ENCODE results near the gene GALNT9.

The GALNT9 gene

GRCh38 chr12:132342251-132343227 lies 13.2 kb upstream of the GALNT9 start:
- TF ChIP-seq CTCF (IDR thresholded peaks at IDR 0.05; ENCODE audit: low read depth, low read length): peak; percentile 16

GRCh38 chr12:132341318-132342050 lies 12.1 kb upstream of the GALNT9 start:
- TF ChIP-seq CTCF (IDR thresholded peaks at IDR 0.05; ENCODE audit: low read depth, low read length): no peak
- DNase-seq (ENCODE audit: low read depth, low spot score): no peak
- no peak overlapping the region for H3K4me3 ChIP-seq (ENCODE audit: low read depth, low read length)
- in situ Hi-C loops (cut with HindIII; ENCODE audit: low sequenced_read_pairs): no loop called here

More at GRCh38 chr12:132342251-132343227, 13.2 kb upstream of the GALNT9 start:
- in situ Hi-C loops (cut with HindIII; ENCODE audit: low sequenced_read_pairs): no loop called here
- H3K4me3 ChIP-seq (ENCODE audit: low read depth, low read length): no peak overlapping the region
- DNase-seq (ENCODE audit: low read depth, low spot score): no peak

GRCh38 chr12:132340266-132341035 lies 11.1 kb upstream of the GALNT9 start:
- no peak overlapping the region for H3K4me3 ChIP-seq (ENCODE audit: low read depth, low read length)
- in situ Hi-C loops (cut with HindIII; ENCODE audit: low sequenced_read_pairs): no loop called here
- DNase-seq (ENCODE audit: low read depth, low spot score): no peak
- no peak for TF ChIP-seq CTCF (IDR thresholded peaks at IDR 0.05; ENCODE audit: low read depth, low read length)

GRCh38 chr12:132339856-132340255 lies 10.5 kb upstream of the GALNT9 start:
- DNase-seq (ENCODE audit: low read depth, low spot score): no peak
- H3K4me3 ChIP-seq (ENCODE audit: low read depth, low read length): no peak overlapping the region
- in situ Hi-C loops (cut with HindIII; ENCODE audit: low sequenced_read_pairs): no loop called here
- no peak for TF ChIP-seq CTCF (IDR thresholded peaks at IDR 0.05; ENCODE audit: low read depth, low read length)

- no peak overlapping the region for H3K4me3 ChIP-seq (ENCODE audit: low read depth, low read length)
- no peak for DNase-seq (ENCODE audit: low read depth, low spot score)
- in situ Hi-C loops (cut with HindIII; ENCODE audit: low sequenced_read_pairs): no loop called here
- no peak for TF ChIP-seq CTCF (IDR thresholded peaks at IDR 0.05; ENCODE audit: low read depth, low read length)
Observed at GRCh38 chr12:132338781-132339180, 9.4 kb upstream of the GALNT9 start.

- in situ Hi-C loops (cut with HindIII; ENCODE audit: low sequenced_read_pairs): no loop called here
- TF ChIP-seq CTCF (IDR thresholded peaks at IDR 0.05; ENCODE audit: low read depth, low read length): no peak
- no peak overlapping the region for H3K4me3 ChIP-seq (ENCODE audit: low read depth, low read length)
- no peak for DNase-seq (ENCODE audit: low read depth, low spot score)
Observed at GRCh38 chr12:132338311-132338710, 8.9 kb upstream of the GALNT9 start.
